Activated CD8-positive, alpha-beta memory T cell treated with anti-CD3 and anti-CD28 coated beads, Interleukin-2, amount 50 U/mL, for 48 hours (primary cell): ENCODE data around the gene CDH13.

Experiments used
- DNase-seq: peaks from one replicate; pipeline ENCODE4 v3.0.0-alpha.2; 2020

The CDH13 gene

DNA sequence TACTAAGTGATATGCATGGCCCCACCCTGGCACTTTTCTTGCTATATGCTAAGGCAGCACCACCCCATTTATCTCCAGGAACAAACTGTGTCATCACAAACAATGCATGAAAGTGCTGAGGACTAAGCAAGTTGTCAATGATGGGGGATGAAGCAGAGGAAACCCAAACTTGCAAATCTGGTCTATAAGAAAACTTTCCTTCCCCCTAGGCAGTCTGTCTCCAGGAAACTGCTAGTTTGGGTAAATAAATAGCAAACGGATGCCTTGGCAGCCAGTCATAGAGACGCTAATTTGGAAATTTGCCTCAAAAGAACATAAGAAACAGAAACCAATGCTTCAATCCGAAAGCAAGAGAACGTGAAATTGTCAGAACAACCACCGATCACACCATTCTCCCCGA, 1175.4 kb downstream of the CDH13 start:
- DNase-seq, result no peak

DNA sequence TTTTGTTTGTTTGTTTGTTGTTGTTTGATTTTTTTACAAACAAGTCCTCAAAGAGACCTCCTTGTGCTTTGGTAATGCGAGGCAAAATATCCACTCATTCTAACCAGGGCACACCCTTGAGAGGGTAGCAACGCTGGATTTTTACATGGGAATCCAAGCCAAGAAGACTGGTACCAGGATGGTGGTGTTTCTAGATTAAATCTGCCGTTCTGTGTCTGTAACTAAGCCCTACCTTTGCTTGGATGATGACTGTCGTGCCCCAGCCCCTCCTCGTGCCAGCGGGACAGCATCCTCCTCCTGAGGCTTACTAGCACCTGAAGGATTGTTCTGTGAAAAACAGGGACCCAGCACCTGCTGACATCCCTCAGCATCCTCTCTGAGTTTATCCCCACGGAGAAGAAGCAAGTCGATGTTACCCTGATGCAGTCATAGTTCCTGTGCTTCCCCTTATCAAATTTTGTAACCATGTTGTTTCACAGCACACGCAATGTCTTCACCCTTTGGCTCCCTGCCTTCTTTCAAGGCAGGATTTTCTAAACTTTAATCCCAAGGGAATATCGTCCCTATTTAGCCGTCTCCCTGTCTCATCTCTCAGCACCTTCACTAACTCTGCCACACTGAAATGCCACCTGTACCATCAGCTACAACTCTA, 1175.9 kb downstream of the CDH13 start:
- no peak for DNase-seq

DNA sequence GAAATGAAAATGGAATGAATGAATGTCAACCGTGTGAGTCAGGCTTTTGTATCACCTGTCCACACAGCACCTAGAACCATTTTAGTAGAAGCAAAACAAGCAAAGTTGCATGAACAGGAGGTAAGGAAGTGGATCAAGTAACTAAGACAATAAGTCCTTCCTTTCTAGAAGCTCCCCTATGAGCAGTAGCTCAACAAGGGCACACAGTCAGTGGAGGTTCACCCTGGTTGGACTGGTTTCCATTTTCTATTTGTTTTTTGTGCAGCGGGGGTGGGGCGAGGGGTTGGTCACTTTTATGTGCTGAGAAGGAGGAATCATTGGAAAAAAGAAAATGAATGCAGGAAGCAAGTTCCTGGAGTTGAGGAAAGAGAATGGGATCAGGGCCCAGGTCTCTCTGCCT, 1177.0 kb downstream of the CDH13 start:
- DNase-seq, result no peak

DNA sequence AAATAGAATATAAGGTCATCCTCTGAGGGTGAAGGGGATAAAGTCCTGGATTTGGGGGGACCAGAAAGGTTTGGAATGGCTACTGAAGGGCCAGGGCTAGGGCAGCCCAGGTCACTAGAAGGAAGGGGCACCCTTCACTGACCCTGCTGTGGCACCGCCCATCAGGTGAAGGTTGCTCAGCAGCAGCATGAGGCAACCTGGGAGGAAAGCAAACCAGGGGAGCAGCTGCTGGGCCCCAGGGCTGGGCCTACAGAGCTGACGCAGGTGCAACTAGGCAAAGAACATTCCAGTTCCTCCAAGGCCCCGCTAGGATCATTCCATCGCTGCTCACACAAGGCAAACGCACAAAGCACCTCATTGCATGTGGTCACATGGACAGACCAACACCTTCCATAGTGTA, 1177.6 kb downstream of the CDH13 start:
- no peak for DNase-seq

- DNase-seq, result no peak
Observed at GRCh38 chr16:83806036-83806435, 1179.3 kb downstream of the CDH13 start.

GRCh38 chr16:83806731-83807130, 1180.0 kb downstream of the CDH13 start:
- DNase-seq, result no peak

- no peak for DNase-seq
Observed at GRCh38 chr16:83807327-83807709, 1180.5 kb downstream of the CDH13 start.

GRCh38 chr16:83807710-83808572, 1181.2 kb downstream of the CDH13 start, which contains the start of gene HSBP1:
Gene HSBP1 (plus strand): TSS chr16:83807978. CDS start chr16:83808077, 99 bp downstream.
- DNase-seq, result peak; percentile 96

GRCh38 chr16:83808573-83809014, 1181.8 kb downstream of the CDH13 start:
- no peak for DNase-seq

GRCh38 chr16:83809092-83809491, 1182.3 kb downstream of the CDH13 start:
- no peak for DNase-seq

- no peak for DNase-seq
Observed at GRCh38 chr16:83810901-83811300, 1184.1 kb downstream of the CDH13 start.

GRCh38 chr16:83813823-83814658, 1187.3 kb downstream of the CDH13 start:
- DNase-seq, result no peak

GRCh38 chr16:83814659-83814985, 1187.9 kb downstream of the CDH13 start:
- no peak for DNase-seq

DNA sequence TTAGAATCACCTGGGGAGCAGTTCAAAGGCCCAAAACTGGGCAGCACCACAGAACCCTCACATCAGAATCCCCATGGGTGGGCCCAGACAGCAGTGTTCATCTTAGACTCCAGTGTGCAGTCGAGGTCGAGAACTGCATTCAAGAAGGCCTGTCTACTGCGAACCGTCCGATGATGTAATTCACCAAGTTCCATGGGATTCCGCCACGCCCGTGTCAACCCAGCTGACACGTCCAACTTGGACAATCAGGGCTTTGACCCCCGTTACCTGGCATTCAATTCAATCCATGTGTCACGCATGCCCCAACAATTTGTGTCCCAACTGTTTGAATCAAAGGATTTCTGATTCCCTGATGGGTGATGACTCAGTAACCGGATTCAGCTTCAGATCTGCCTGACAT, 1190.3 kb downstream of the CDH13 start:
- DNase-seq, result no peak

DNA sequence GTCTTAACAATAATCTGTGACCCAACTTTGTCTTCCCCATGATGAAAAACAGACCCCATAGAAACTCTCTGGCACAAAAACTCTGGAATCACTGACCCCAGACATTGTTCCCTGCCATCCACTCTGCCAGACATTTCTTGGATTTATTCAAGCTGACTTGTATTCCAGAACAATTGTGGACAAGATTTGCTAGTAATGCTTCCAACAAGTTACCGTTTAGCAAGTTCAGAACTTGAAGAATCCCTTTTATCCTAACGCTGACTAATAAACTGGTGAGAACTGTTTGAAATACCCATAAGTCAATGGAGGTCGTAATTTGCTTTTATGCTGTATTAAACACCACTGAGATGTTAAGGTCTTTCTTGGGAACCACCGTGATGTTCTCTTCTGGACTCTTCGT, 1191.5 kb downstream of the CDH13 start:
- DNase-seq, result no peak

DNA sequence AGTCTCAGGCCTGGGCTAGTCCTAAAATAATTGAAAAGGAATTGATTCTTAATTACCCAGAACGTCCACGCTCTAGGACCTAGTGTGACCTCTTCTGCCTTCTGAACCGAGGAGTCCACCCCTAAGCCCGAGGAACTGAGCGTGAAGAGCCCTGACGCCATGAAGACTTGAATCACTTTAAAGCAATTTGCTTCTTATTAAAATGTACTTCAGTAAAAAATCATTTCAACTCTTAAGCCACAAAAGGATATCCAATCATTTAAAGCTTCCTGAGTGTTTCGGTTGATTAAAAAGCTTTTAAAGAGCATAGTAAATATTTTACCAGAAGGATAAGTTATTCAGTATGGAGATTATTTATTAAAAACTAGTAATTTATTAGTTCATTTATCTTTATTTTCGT, 1192.6 kb downstream of the CDH13 start:
- DNase-seq, result no peak

DNA sequence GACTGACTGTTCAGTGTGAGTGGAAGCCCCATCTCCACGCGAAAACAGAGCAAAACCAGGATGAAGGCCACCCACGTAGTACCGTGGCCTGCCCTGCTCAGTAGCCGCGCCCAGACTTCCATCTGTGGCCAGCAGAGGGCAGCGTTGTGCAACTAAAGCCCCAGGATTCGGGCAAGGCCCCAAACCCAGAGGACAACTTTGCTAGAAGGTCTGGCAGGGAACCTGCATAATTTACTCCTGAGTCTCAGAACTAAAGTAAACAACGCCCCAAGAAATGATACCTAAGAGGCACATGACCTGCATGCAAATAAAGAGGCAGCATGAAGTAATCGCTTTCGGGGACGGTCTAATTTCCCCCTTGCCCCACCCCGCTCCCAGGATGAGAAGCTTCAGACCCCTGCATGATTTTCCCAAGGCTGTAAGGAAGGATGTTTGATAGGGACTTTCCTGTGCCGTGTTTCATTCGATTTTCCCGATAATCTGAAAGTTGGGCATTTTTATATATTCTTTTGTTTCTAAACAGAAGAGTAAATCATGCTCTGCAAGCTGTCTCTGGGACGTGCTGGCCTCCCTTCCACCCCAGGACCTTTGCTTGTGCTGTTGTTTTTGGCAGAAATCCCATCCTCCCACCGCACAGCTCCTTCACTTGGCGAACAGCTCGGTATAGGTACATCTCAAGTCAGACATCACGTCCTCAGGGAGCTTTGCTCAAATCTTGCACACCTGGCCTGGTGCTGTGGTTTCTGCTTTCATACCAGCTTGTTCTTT, 1199.6 kb downstream of the CDH13 start:
- peak; percentile 94 for DNase-seq

DNA sequence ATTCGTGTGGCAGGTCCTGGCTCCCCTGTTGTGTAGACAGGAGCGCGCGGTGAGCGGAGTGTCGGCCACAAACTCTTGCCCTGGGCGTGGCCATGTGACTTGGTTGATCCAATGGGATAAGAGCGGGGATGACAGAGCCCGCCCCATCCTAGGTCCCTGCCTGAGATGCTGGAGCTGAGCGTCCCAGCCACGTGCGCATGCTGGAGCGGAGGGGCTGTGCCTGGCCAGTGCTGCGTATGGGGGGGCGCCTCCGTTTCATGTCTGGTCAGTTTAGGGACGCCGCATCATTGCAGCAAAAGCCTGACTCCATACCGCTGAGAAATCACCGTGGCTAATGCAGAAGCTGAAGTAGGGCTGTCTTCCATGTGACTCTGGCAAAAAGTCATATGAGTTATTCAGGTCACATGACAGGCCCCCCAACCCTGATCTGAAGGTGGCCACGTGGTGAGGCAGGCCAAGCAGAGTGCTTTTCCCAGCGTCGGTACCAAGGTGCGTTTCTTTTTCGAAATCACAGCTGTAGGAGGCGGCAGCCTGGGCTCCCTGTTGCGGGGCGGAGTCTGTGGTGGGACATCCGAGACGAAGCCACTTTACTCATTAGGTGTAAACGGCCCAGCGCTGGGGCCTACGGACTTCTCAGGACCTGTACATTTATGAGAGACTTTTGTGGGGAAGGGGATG, 1203.5 kb downstream of the CDH13 start:
- no peak for DNase-seq

GRCh38 chr16:83830769-83831455, 1204.1 kb downstream of the CDH13 start:
- no peak for DNase-seq

DNA sequence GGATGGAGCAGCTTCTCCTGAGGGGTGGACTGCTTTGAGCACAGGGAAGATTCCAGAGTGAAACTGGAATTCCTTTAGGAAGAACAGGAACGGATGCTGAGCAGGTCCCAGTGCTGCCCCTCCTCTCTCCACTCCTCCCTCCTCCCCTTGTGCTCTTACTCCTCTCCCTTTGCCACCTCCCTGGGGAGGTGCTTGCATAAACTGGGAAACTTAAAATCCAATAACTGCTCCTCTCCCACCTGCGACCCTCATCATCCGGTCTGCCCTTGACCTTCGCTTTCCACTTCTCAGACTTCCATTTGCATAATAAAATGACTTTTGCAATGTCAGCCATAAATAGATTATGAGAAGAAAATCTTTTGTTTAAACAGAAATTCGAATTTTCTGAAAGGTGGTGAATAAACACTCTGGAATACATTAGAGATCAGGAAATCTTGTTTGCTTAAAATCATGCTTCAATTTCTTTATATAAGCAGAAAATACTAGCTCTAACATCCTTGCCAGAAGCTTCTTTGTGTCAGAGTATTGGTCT, 1204.8 kb downstream of the CDH13 start:
- no peak for DNase-seq

DNA sequence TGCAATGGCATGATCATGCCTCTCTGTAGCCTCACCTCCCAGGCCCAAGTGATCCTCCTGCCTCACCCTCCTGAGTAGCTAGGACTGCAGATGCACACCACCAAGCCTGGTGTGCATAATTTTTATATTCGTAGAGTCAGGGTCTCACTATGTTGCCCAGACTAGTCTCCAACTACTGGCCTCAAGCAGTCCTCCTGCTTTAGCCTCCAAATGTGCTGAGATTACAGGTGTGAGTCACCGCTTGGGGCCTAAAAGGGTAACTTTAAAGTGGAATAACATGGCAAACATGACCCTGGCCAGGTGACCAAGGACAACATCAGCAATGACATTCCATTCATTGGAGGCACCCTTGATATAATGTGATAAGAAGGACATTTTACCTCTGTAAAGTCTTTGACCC, 1207.2 kb downstream of the CDH13 start:
- no peak for DNase-seq
